Measurements from ENCODE around the gene TGM2.

Gene TGM2

DNA sequence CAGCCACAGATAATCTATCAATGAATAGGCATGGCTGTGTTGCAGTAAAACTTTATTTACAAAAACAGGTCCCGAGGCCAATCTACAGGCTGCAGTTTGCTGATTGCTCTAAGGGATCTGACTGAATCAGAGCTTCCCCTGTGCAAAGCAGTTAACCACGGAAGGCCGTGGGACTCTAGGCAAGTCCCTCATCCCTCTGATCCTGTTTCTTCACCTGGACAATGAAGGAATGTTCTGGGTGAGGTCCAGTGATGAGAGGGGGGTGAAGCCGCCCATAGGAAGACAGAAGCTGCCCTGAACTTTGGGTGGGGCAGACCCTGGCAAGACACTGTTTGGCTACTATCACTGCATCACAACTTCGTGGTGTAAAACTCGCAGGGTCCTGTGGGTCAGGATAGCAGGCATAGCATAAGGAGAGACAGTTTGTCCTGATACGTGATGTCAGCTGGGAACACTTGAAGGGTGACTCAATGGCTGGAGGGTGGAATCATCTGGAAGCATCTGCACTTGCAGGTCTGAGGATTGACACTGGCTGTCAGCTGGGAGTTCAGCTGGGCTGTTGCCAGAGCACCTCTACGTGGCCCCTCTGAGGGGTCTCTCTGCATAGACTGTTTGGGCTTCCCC, 33.3 kb upstream of the TGM2 start:
- DNase-seq: no peak

DNA sequence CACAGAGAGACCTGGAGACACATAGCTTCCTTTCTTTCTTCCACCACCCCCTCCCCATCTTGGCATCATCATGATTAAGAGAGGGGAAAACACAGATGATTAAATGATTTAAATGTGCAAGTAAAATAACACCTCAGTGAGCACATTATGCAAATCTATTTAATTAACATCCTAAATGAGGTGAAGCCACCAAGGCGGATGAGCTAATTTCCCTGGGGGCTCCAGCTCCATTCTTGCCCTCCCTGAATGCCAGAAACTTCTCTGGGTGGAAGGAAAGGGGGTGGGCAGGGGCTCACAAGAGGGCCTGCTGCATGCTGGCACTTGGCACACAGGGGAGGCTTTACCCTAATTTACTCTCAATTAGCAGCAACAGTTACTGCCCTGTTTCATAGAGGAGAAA, 32.5 kb upstream of the TGM2 start:
- no peak for DNase-seq

DNA sequence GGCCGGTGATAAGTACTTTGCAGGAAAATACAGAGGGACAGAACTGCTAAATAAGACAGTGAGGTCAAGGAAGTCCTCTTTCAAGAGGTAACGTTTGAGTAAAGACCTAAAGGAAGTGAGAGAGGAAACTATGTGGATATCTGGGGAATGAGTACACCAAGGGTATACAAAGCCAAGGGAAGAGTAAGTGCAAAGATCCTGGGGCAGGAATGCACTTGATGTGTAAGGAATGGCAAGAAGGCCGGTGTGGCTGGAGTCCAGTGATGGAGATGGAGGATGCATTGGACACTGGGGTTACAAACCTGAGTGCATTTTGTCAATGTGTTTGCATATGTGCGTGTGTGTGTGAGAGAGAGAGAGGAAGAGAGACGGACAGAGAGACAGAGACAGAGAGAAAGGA, 32.1 kb upstream of the TGM2 start:
- no peak for DNase-seq

DNA sequence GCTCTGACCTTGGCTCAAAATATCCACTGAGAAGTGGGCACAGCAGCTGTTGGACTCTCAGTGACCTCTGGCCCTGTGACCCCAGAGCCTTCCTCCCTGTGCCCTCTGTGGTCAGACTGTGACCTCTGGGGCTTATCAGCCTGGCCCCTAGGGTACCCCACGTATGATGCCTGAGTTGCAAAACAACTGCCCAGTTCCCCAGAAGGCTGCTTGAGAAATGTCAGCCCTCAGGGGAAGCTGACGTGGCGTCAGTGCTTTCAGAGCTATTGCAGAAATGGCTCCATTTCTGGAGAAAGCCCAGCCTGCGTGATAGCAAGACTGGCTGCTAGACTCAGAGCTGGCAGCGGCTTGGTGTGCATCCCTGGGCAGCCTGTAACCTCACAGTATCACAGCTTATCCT, 31.5 kb upstream of the TGM2 start:
- DNase-seq: no peak

DNA sequence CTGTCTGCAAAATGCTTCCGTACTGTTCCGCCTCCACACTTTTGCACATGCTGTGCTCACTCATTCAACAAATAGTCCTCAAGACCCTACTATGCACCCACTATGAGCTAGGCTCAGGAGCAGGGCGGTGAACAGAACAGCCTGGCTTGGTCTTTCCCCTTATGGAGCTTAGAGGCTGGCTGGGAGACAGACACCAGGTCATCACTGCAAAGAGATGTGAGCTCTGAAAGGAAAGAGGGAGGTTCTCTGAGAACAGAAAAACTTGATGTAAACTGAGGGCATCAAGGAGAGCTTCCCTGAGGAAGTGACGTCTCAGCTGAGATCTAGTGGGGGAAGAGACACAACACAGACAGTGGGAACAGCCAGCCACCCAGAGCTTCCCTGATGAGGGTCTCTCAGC, 31.0 kb upstream of the TGM2 start:
- no peak for DNase-seq

DNA sequence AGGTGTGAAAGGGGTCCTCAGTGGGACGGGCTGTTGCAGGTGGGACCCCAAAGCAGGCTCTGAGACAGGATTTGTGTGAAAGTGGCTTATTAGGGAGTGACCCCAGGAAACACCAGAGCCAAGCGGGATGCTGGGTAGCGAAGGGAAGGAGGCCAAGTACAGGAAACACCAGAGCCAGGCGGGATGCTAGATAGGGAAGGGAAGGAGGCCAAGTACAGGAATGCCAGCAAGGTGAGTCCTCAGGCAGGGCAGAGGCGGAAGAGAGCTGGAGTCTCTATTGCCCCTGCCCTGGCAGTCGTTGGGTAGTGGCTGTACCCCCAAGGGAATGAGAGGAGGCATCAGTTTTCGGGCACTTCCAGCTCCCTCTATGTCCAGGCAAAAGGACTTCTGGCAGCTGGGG, 30.5 kb upstream of the TGM2 start:
- DNase-seq: no peak

DNA sequence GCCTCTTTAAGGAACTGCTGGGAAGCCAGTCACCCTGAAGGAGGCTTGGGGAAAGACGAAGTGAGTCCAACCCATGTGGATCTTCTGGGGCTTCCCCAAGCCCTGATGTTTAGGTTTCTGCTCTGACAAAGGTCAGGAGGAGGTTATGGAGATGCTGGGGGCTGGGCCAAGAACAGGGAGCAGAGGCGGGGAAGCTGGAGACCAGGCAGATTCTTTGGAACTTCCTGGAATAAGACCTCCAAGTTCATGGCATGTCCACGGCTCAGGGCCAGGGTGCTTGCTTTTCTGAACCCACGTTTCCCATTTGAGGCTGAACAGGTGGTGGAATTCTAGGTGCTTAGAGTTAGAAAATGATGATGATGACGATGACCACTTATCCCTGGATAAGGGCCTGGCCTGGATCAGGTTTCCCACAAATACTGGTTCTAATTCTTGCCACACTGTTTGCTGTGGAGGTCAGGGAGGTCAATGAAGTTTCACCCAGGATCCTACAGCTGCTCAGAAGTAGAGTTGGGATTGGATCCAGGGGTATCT, 30.0 kb upstream of the TGM2 start:
- DNase-seq: no peak

DNA sequence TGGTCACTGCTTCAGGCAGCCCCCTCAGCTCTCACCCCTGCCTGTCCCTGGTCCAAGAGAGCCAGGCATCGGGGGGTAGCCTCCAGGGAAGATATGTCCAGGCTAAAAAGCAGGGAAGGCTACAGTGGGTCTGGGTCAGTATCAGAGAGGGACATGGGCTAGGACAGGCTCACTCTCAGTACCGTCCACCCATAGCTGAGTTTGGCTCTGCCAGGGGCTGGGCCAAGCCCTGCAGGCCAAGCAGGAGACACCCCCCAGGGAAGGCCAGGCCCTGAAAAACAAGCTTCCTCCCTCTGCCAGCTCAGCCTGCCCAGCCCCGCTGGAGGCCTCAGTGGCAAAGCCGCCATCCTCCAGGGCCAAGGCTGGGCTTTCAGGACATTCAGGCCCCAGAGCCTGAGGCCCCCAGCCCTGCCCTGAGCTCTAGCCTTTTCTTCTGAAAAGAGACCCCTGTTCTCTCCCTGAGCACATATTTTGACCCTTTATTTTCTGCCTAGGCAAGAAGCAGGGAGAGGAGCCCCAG, 28.6 kb upstream of the TGM2 start:
- DNase-seq: no peak

DNA sequence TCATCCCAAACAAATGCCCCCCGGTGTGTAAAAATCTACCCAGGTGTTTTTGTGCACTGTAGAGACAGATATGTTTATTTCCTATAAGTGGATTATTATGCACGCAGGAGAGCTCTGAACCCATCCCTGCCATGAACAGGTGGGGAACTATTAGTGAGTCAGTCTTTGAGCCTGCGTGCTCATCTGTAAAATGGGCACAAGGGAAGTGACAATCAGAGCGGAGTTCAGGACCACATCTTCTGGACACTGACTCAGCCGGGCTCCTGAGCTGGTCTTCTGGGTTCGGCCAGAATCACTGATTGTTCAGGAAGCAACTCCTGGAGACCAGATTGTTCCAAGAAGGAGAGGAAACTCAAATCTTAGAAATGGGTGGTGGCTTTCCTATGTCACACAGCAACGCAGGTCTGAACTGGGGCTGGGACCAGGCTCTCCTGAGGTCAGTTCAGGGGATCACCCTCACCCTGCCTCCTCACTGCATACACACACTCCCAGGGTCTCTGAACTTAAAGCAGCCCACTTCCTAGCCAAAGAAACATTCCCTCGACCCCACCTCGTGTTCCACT, 27.3 kb upstream of the TGM2 start:
- no peak for DNase-seq

DNA sequence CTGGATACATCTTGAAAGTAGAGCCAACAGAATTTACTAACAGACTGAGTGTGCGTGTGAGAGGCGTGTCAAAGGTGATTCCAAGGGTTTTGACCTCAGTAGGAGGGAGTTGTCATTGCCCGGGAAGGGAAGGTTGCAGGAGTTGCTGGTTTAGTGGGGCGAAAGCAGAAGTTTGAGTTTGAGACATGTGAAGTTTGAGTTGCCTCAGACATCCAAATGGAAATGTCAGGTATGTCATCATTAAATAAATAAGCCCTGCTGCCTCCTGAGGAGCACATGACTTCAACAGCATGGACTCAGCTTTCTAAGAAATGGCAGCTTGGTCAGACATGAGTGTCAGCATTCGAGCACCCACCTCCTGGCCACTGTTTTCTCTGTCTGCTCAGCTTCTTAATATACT, 26.6 kb upstream of the TGM2 start:
- DNase-seq: no peak

DNA sequence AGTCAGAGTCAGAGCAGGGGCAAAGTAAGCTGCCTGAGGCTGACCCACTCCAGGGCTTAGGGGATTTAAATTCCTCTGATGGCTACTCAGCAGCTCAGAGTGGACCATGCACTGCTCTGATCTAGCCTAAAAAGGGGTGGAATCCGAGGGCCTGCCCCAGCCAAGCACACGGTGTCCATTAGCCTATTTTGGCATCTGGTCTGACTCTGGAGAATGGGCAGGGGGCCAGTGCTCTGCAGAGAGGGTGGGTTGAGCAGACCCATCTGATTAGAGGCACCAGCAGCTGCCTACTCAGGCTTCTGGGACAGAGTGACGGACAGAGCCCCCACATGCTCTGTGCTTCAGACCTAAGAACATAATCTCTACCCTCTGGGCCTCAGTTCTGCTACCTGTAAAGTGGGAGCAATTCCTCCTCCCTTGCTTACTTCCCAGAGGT, 25.9 kb upstream of the TGM2 start:
- no peak for DNase-seq

DNA sequence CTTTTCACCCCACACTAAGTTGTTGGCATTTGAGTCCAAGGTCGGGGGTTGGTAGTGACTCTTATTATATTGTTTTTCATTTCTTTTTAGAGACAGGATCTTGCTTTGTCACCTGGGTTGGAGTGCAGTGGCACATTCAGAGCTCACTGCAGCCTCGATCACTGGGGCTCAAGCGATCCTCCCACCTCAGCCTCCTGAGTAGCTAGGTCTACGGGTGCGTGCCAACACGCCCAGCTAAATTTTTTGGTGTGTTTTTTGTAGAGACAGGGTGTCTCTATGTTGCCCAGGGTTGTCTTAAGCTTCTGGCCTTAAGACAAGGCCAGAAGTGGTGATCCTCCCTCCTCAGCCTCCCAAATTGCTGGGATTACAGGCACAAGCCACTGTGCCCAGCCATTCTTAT, 25.1 kb upstream of the TGM2 start:
- DNase-seq: no peak

DNA sequence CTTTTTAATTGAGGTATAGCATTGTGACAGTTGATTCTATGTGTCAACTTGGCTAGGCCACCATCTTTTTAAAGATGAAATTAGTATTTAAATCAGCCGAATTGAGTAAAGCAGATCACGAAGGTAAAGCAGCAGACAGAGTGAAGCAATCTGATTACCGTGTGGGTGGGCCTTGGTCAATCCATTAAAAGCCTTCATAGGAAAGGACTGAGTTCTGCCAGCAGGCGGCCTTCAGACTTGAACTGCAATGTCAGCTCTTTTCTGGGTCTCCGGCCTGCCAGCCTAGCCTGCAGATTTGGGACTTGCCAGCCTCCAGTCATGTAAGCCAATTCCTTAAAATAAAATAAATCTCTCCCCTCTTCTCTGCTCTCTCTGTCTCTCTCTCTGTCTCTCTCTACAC, 22.4 kb upstream of the TGM2 start:
- DNase-seq: no peak

DNA sequence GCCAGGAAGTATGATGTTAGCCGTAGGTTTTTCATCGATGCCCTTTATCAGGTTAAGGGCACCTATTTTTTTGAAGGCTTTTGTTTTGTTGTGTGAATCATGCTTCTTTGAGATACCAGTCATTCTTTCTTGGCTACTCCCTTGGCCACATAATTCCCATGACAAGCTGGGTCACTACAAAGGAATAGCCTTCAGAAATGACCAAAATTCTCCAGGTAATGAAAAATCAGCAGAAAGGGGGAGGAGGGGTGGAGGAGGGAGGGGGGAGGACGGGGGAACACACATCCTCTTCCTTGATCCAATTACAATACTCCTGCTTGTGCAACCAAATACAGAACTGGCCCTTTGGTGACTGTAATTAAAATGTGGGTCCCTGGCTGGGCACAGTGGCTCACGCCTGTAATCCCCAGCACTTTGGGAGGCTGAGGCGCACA, 21.7 kb upstream of the TGM2 start:
- DNase-seq: no peak

DNA sequence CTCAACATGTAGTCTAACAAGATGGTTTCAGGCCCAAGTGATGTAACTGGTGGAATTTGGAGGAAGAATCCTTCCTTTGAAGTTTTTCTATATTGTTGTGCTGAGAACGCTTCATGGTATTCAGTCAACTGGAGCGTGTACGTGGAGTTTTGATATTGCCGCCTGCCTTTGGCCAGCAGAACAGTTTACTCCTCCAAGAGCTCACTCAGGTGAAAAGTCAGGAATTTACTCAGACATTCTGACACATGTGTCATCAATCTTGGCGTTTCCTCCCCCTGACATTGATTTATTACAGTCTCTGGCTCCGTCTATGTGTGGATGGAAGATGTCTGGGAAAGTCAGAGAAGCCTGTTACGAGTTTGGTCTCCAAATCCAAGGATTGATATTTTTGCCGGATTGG, 19.0 kb upstream of the TGM2 start:
- DNase-seq: no peak

DNA sequence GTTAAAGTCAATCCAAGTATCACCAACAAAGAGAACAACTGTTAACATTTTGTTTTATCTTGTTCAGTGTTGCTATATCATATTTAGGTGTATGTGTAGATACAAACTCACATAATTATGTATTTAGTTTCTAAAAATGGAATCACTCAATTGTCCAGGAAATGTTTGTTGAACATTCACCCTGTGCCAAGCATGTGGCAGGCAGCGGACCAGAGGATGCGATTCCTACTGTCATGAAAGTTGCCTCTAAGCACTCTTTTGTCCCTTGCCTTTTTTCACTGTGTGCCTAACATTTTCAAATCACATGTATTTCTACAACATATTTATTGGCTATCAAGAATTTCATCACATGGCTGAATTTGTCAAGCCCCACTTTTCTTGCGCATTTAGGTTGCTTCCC, 16.9 kb upstream of the TGM2 start:
- DNase-seq: no peak

DNA sequence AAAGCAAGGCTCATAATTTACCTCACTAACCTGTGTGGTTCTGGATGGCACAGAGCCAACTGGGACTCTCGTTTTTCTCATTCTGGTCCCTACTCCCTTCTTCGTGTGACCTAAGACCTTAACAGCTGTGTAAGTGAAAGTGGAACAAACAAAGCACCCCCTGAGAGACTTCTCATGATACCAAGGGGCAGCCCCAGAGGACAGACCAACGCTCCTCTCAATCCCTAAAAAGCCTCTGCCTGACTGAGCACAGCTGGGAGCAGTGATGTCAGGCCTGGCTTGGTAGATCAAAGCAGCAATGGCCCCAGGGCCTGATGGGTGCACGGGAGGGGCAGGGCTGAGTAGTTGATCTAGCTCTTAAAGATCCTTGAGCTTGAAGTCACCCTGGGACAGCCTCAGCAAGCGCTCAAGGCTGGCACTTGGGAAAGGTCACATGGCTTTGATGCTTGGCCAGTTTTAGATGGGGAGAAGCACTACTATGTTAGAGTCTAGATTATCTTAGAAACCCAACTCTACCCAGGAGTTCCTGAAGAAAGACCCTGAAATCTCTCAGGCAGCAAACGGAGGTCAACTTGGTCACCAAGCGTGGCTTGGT, 16.2 kb upstream of the TGM2 start:
- DNase-seq: no peak

DNA sequence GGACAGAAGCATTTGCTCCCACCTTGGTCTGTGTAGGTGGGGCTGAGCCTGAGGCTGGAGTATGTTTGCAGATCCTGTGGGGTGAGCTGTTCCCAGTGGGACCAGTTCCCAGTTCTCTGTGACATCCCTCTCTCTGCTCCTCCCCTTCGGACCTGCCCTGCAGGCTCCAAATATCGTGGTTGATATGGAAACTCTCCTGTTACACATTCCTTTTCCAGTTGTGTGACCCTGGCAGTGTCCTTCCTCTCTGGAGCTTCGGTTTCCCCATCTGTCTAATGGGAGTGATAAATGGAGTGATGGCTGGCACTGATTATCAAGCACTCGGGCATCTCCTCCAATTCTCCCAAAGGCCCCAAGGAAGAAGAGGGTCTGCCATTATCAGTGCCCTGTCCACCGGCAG, 15.7 kb upstream of the TGM2 start:
- DNase-seq: no peak

DNA sequence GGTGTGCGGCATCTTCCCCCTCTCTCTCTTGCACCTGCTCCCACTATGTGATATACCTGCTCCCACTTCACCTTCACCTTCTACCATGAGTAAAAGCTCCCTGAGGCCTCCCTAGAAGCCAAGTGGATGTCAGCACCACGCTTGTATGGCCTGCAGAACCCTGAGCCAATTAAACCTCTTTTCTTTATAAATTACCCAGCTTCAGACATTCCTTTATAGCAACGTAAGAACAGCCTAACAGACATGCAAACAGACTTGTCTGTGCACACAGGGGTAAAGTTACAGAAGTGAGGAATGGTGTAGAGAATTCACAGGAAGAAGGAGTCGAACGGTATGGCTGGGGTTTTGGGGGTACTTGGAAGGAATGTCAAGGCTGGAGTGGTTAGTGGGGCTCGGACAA, 14.8 kb upstream of the TGM2 start:
- DNase-seq: no peak

DNA sequence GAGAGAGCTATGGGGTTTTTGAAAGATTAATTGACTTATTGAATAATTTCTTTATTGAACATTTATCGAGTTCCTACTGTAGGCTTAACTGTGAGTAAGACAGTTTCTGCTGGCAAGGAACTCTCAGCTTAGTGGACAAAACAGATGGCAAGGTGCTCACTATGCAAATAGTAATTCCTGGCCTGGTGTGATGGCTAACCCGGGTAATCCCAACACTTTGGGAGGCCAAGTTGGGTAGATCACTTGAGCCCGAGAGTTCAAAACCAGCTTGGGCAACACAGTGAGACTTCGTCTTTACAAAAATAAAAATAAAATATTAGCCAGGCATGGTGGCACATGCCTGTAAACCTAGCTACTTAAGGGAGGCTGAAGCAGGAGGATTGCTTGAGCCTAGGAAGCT, 13.5 kb upstream of the TGM2 start:
- DNase-seq: no peak

DNA sequence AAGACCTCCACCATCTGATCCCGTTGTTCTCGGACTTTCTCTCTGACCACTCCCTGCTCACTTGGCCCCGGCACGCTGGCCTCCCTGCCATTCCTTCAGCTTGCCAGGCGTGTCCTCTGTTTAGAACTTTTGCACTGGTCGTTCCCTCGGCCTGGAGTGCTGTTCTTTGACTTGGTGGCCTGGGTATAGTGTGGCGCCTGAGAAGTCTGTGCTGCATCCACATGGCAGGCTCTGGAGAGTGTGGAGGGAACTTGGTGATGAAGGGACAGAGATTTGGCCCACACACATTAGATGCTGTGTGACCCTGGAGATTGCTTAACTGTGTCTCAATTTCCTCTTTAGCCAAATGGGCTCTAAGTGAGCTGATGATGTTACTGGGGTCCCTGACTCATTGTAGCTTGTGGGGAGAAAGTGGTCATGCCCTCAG, 13.0 kb upstream of the TGM2 start:
- no peak for DNase-seq

DNA sequence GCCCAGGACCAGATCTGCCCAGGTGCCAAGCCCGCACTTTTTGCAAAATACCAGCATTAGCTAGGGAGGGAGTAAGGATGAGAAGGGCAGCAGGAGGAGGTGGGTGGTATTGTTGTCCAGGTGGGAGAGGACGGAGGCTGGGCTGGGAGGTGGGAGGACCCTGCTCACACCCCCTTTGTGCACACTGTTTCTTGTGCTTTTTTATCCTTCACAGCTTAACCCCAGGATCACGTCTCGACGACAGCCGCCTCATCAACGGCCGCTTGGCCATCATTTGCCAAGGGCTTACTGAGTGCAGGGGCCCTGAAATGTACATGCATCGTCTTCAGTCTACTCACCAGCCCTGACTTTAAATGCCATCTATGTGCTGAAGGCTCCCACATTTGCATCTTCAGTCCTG, 12.1 kb upstream of the TGM2 start:
- DNase-seq: no peak

DNA sequence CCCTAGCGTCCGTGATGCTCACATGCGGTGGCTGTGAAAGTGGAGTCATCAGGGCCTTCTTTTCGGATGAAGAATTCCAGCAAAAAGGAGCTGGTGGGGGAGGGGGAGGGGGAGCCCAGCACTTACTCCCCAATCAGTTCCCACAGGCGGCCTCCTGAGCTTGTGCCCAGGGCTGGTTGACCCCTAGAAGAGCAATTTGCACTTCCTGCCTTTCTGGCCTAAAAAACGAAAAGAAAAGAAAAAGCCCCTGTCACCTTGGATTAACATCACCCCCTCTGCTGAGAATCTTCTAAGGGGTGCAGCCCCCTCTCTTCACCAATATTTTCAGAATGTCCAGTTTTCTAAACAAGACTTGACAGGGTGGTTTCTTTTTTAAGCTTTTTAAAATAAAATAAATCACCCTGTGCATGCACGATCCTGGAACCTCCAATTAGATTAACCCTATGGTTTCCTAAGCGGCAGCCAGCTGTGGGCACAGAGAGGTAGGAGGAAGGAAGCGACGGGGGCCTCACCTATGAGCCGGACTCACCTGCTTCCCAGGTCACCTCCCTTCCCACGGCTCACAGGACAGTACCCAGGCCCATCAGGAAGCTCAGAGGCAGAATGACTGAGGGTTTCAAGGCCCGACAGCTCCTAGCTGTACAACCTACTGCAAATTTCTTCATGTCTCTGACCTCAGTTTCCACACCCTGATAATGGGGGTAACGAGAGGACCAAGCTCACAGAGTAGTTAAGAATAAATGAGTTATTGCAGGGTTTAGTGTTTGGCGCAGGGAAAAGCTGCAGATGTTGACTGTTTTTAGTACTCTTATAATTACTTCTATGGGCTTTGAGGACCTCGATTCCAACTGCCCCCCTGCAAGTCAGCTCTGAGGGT, 10.5 kb upstream of the TGM2 start:
- DNase-seq: no peak
